HL-60 (cell line): ENCODE data around the gene GNG7.
"Not testable (repeated sequence)": the region's sequence is repeated elsewhere in the genome, so short reads cannot be mapped to it uniquely, and the experiment has no call there.

Experiments
- DNase-seq, 2 experiments: peaks; one replicate each; pipeline ENCODE4 v3.0.0-alpha.2; 2010 to 2020; ENCODE audit warnings: low read depth in 1 of 2, low spot score in 1 of 2
- H3K27ac ChIP-seq: fragments of 250-450 bp; sonication (Bioruptor Pico); replicated peaks from 2 replicates; pipeline ENCODE4 v1.5.1; 2020; ENCODE audit warnings: mild to moderate bottlenecking, moderate library complexity
- H3K27me3 ChIP-seq: fragments of 250-450 bp; sonication (Bioruptor Pico); 2 replicates; pipeline ENCODE4 v1.5.1; 2021; ENCODE audit warnings: mild to moderate bottlenecking, moderate library complexity; ENCODE audit not compliant: insufficient read depth, poor library complexity, severe bottlenecking
- H3K4me3 ChIP-seq: replicated peaks from 2 replicates; pipeline ENCODE4 v1.5.1; 2011; ENCODE audit warnings: mild to moderate bottlenecking, control low read depth, low read length; ENCODE audit not compliant: insufficient read depth
- CTCF ChIP-seq: IDR thresholded peaks from one replicate; pipeline ENCODE4 v1.5.1; 2011; ENCODE audit warnings: low read length, control low read depth, inconsistent platforms; ENCODE audit not compliant: insufficient read depth
- GABPA ChIP-seq: IDR thresholded peaks from 2 replicates; pipeline ENCODE4 v1.6.1; 2012; ENCODE audit warnings: low read depth
- POLR2AphosphoS5 ChIP-seq: IDR thresholded peaks from 2 replicates; pipeline ENCODE4 v1.6.1; 2012; ENCODE audit warnings: low read depth
- SPI1 ChIP-seq: IDR thresholded peaks from 2 replicates; pipeline ENCODE4 v1.6.1; 2012; ENCODE audit warnings: low read depth, mild to moderate bottlenecking, borderline replicate concordance
- TF ChIP-seq, protein P1 (sequence below): IDR thresholded peaks from 2 replicates; pipeline ENCODE4 v1.6.1; 2012; ENCODE audit warnings: low read depth; ENCODE audit not compliant: insufficient replicate concordance

Gene GNG7

GRCh38 chr19:2714531-2715269, 12.2 kb upstream of the GNG7 start:
- Histone ChIP-seq H3K27me3 (peaks cover 2% of the 10 kb centered on the region), H3K4me3 (no peak overlapping the region), H3K27ac (no peak overlapping the region)
- DNase-seq: no peak
- no peak for TF ChIP-seq GABPA
- TF ChIP-seq, protein P1, sequence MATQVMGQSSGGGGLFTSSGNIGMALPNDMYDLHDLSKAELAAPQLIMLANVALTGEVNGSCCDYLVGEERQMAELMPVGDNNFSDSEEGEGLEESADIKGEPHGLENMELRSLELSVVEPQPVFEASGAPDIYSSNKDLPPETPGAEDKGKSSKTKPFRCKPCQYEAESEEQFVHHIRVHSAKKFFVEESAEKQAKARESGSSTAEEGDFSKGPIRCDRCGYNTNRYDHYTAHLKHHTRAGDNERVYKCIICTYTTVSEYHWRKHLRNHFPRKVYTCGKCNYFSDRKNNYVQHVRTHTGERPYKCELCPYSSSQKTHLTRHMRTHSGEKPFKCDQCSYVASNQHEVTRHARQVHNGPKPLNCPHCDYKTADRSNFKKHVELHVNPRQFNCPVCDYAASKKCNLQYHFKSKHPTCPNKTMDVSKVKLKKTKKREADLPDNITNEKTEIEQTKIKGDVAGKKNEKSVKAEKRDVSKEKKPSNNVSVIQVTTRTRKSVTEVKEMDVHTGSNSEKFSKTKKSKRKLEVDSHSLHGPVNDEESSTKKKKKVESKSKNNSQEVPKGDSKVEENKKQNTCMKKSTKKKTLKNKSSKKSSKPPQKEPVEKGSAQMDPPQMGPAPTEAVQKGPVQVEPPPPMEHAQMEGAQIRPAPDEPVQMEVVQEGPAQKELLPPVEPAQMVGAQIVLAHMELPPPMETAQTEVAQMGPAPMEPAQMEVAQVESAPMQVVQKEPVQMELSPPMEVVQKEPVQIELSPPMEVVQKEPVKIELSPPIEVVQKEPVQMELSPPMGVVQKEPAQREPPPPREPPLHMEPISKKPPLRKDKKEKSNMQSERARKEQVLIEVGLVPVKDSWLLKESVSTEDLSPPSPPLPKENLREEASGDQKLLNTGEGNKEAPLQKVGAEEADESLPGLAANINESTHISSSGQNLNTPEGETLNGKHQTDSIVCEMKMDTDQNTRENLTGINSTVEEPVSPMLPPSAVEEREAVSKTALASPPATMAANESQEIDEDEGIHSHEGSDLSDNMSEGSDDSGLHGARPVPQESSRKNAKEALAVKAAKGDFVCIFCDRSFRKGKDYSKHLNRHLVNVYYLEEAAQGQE: no peak

- not testable (repeated sequence) for H3K27me3 ChIP-seq, H3K4me3 ChIP-seq, H3K27ac ChIP-seq, DNase-seq
These were observed 11.6 kb upstream of the GNG7 start for GRCh38 chr19:2714102-2714501.

GRCh38 chr19:2713170-2713569, 10.7 kb upstream of the GNG7 start:
- not testable (repeated sequence) for DNase-seq, H3K27me3 ChIP-seq, H3K27ac ChIP-seq, H3K4me3 ChIP-seq

DNA sequence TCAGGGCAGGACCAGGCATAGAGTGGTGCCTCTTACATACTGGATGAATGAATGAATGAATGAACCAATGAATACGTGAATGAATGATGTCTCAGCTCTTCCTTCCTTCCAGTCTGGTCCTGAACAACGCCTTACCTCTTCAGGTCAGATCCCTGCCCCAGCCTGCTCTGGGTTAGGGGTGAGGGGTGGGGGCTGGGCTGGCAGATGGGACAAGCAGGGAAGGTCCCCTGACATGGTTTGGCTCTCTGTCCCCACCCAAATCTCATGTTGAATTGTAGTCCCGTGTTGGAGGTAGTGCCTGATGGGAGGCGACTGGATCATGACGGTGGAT, 9.3 kb upstream of the GNG7 start:
- DNase-seq: no peak
- H3K4me3 ChIP-seq: no peak overlapping the region
- no peaks in the 10 kb centered on the region for H3K27me3 ChIP-seq
- no peak overlapping the region for H3K27ac ChIP-seq
- no peak for TF ChIP-seq POLR2AphosphoS5
- no peak for TF ChIP-seq CTCF

GRCh38 chr19:2711172-2711874, 8.8 kb upstream of the GNG7 start:
- no peaks in the 10 kb centered on the region for H3K27me3 ChIP-seq
- no peak overlapping the region for H3K4me3 ChIP-seq
- peak; percentile 54 to 78 for DNase-seq
- TF ChIP-seq, protein P1: no peak
- TF ChIP-seq POLR2AphosphoS5 (no peak), CTCF (no peak), GABPA (no peak), SPI1 (peak; percentile 47; the same call in 1 of the 2 replicates)
- H3K27ac ChIP-seq: peak overlapping the region; percentile 64
